ENCODE data around the gene GPC6. TPM values are rescaled to one million over a fixed set of nuclear protein-coding genes. Genes with fewer than 3 reads are reported as not detected.

GPC6 gene
- total and polyA plus RNA-seq, 10 donors, result 0.22 to 9.3 (median 4.5) TPM

GRCh38 chr13:93819331-93819890 is 592.8 kb downstream of the GPC6 start:
- no peak overlapping the region for H3K4me3 ChIP-seq
- no peak for DNase-seq
- TF ChIP-seq POLR2AphosphoS5 (IDR thresholded peaks at IDR 0.05) (no peak), POLR2A (IDR thresholded peaks at IDR 0.05) (no peak)
- TF ChIP-seq, protein P1, sequence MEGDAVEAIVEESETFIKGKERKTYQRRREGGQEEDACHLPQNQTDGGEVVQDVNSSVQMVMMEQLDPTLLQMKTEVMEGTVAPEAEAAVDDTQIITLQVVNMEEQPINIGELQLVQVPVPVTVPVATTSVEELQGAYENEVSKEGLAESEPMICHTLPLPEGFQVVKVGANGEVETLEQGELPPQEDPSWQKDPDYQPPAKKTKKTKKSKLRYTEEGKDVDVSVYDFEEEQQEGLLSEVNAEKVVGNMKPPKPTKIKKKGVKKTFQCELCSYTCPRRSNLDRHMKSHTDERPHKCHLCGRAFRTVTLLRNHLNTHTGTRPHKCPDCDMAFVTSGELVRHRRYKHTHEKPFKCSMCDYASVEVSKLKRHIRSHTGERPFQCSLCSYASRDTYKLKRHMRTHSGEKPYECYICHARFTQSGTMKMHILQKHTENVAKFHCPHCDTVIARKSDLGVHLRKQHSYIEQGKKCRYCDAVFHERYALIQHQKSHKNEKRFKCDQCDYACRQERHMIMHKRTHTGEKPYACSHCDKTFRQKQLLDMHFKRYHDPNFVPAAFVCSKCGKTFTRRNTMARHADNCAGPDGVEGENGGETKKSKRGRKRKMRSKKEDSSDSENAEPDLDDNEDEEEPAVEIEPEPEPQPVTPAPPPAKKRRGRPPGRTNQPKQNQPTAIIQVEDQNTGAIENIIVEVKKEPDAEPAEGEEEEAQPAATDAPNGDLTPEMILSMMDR (IDR thresholded peaks at IDR 0.05 in 8 of 11, conservative IDR thresholded peaks at IDR 0.05 in 3 of 11), result no peak
- H3K36me3 ChIP-seq, result no peaks in the 10 kb centered on the region
- no peaks in the 10 kb centered on the region for H3K27me3 ChIP-seq (replicated peaks in 1 of 7)
- intact Hi-C loops (cut with DNase I; ENCODE audit: low total_unique reads), result no loop called here
- no peaks in the 10 kb centered on the region for H3K9me3 ChIP-seq
- H3K4me1 ChIP-seq, result no peaks in the 10 kb centered on the region
- no peak overlapping the region for H3K27ac ChIP-seq
- WGBS, 5 donors, result 85 to 93% (median 86%) methylated on average over 3 of the region's 3 CpGs

DNA sequence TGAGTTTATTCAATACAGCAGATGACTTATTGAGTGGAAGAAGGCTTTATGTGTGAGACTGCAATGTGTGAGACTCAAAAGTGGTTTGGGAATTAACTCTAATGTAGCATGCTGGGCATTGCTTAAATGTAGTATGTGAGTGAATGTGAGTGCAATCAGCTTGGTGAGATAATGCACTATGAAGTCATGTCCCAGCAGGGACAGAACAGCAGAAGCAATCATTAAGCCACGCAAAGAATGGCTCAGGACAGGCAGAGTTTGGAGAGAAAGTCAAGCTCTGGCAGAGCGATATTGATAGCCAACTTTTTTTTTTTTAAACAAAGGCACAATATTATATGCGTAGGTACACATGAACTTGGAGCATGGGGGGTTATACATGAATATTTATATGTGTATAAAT is 597.7 kb downstream of the GPC6 start:
- TF ChIP-seq POLR2A (IDR thresholded peaks at IDR 0.05), result no peak
- TF ChIP-seq POLR2AphosphoS5 (IDR thresholded peaks at IDR 0.05), result no peak
- TF ChIP-seq, protein P1 (IDR thresholded peaks at IDR 0.05 in 8 of 11, conservative IDR thresholded peaks at IDR 0.05 in 3 of 11), result no peak
- Histone ChIP-seq H3K27ac (no peak overlapping the region), H3K27me3 (replicated peaks in 1 of 7) (no peaks in the 10 kb centered on the region), H3K9me3 (no peaks in the 10 kb centered on the region), H3K4me3 (no peak overlapping the region), H3K4me1 (no peaks in the 10 kb centered on the region), H3K36me3 (no peaks in the 10 kb centered on the region)
- 84 to 97% (median 91%) methylated on average over 3 of the region's 3 CpGs for WGBS, 5 donors
- intact Hi-C loops (cut with DNase I; ENCODE audit: low total_unique reads), result no loop called here
- DNase-seq, result no peak

DNA sequence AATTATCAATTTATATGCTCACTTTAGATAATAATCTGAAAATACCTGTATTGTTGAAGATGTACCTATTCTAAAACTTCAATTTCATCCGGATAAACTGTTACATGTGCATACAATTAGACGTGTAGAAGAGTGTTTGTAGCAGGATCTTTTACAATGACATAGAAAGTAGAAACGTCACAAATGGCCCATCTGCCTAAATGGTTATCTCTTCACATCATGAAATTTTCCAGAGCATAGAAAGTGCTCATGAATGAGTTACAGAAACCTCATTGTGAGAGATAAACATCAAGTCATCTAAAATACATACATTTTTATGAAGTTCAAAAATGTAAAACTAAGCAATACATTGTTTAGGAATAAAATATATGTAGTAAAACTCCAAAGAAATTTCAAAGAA is 607.4 kb downstream of the GPC6 start:
- no peak overlapping the region for H3K27ac ChIP-seq
- H3K4me1 ChIP-seq, result no peaks in the 10 kb centered on the region
- intact Hi-C loops (cut with DNase I; ENCODE audit: low total_unique reads), result no loop called here
- DNase-seq, result no peak
- H3K36me3 ChIP-seq, result no peaks in the 10 kb centered on the region
- no peaks in the 10 kb centered on the region for H3K9me3 ChIP-seq
- no peak overlapping the region for H3K4me3 ChIP-seq
- TF ChIP-seq POLR2A (IDR thresholded peaks at IDR 0.05), result no peak
- no peak for TF ChIP-seq POLR2AphosphoS5 (IDR thresholded peaks at IDR 0.05)
- TF ChIP-seq, protein P1 (IDR thresholded peaks at IDR 0.05 in 8 of 11, conservative IDR thresholded peaks at IDR 0.05 in 3 of 11), result no peak
- H3K27me3 ChIP-seq (replicated peaks in 1 of 7), result no peaks in the 10 kb centered on the region
- 81 to 95% (median 83%) methylated on average over 3 of the region's 3 CpGs for WGBS, 5 donors

DNA sequence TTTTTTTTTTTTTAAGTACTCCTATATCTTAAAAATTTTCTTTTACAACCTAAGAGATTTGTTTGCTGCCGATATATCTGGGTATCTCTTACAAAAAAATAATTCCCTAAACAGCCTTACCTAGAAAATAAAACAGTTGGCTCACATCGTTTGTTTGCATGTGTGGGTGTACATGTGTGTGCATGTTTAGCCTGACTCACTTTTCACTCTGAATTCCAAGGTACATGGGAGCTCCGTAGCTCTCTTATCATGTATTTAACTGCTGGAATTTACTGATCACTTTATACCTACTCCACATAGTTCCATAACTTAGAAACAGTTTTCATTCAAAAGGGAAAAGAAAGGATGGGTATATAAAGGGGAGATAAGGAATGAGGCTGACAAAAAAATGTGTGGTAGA is 616.5 kb downstream of the GPC6 start:
- TF ChIP-seq POLR2AphosphoS5 (IDR thresholded peaks at IDR 0.05), result no peak
- TF ChIP-seq, protein P1 (IDR thresholded peaks at IDR 0.05 in 8 of 11, conservative IDR thresholded peaks at IDR 0.05 in 3 of 11), result no peak
- TF ChIP-seq POLR2A (IDR thresholded peaks at IDR 0.05), result no peak
- H3K27me3 ChIP-seq (replicated peaks in 1 of 7), result no peaks in the 10 kb centered on the region
- WGBS, 5 donors, result 76 to 92% (median 85%) methylated on average over 3 of the region's 3 CpGs
- no peak overlapping the region for H3K4me3 ChIP-seq
- H3K9me3 ChIP-seq, result no peaks in the 10 kb centered on the region
- DNase-seq, result no peak
- no peak overlapping the region for H3K27ac ChIP-seq
- H3K36me3 ChIP-seq, result no peaks in the 10 kb centered on the region
- intact Hi-C loops (cut with DNase I; ENCODE audit: low total_unique reads), result no loop called here
- no peaks in the 10 kb centered on the region for H3K4me1 ChIP-seq
